ENCODE data around the gene CAMKMT.
A peak's percentile ranks its signal among the peaks of the same experiment; 100 is the strongest.

The CAMKMT gene

DNA sequence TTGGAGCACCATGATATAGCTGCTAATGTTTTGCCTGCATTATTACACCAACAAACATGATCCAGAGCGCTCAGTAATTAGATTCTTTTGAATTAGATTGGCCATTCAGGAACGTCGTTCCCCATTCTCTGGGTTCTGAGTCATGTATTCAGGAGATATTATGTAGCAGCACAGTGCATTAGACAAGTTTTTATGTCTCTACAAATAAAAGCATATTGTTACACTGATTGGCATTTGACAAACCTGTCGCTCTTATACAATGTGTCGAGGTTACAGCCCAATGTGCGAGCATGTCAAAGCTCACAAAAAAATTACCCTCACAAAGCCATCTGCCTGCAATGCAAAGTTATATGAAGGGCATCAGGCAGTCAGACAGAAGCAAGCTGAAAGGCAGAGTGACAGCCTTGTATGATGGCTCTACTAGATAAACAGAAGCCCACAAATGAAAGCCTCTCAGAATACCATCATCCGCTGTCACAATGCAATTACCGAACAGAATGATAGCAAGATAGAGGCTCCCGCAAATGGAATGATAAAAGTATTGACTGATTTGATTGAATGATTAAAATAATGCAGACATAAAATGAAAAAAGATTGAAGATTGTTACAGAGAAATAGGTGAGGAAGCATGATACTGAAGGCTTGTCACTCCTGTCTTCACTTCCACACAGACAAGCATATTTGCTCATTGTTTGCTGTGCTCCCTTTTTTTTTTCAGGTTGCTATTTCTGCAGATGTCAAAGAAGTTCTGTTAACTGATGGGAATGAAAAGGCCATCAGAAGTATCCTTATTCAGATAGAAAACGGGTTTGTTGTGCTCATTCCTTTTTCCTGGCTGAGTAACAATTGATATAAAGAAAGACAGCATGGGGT lies 345.2 kb downstream of the CAMKMT start:
- DNase-seq = peak; percentile 53 to 82

DNA sequence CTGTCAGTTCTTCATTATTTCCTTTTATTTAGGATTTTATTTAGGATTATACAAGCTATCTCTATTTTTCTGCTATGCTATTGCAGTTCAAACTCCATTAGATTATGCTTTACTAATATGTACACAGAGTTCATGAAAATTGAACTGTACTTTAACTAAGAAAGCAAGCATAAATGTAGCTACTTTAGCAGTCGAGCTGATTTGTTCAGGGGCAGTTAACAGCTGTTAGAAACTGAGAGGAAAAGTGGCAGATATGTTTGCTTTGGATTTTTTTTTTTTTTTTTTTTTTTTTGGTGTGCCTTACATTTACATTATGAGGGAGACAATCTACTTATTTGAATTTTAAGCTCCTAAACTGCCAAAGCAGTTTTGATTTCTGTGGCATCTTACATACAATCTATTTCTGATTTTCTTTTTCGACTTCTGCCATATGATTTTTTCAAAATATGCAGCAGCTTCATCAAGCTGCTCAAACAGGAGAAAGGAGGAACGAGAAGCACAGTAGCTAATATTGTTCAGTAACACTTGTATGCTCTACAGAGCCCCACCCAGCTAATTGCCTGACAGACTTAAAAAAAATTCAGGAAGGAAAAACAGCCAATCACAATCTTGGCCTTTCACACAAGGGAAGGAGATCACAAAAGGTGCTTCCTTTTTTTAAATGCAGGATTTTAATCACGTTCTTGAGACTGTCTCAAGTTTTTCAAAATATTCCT lies 346.4 kb downstream of the CAMKMT start:
- peak; percentile 66 to 91 for DNase-seq

DNA sequence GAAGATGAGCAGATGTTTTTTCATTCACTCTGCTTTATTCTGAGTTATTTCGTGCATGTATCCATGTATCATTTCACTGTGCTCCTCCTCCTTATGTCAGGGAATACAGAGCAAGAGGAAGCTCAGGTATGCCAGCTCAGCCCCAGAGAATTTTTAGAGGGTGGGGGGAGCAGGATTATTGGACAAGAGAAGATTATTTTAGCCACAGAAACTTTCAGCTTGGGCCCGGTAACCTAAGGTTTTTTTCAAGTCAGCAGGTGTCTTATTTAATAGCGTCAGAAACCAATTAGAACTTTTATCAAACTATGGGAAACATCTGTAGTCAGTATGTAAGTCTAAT lies 346.9 kb downstream of the CAMKMT start:
- DNase-seq = peak in 1 of 2 experiments; percentile 53

DNA sequence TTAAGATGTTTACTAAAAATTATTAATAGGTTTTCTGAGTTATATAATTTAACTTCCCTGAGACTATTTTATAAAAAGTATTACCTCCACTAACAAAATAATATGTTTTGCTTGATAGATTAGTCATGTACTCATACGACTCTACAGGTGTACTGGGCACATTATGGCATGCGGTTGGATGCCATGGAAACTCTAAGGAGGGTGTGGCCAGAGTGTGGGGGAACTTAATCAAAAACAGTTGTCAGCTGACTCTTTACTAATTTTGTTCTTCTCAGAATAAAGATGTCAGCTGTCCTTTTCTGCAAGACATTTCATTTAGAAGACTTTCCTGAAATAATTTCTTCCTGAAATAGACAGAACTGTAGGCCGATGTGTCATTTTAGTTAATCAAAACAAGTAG lies 351.4 kb downstream of the CAMKMT start:
- peak; percentile 2 to 14 for DNase-seq

DNA sequence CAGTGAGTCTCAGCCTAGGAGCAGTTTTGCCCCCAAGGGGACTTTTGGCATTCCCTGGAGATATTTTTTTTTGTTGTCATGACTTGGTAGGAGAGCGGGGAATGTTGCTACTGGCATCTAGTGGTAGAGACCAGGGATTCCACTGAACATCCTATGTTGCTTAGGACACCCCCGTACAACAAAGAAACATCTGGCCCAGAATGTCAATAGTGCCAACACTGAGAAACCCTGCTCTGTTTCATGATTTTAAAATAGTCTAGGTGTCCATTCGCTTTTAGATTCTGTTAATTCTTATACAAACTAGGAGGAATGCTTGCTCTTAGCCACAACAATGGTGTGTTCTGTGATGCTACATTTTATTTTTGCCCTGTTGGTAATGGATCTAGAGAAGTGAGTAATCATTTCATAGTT lies 353.9 kb downstream of the CAMKMT start:
- DNase-seq = peak; percentile 60 to 84

DNA sequence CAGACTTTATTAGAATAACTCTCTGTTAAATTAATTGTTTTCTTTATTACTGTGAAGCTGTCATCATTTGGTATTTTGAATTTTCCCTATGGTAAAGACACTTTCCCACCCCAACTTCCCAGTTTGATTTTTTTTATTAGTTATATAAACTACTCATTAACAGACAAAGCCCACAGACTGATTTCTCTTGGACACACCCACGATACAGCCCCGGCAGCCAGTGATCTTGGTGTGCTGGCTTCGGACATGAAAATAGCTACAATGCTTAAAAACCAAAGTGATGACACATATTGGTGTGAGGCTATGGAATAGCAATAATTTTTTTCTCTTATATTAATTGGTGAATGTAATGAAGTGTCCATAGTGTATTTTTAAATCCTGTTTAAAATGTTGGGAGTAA lies 354.4 kb downstream of the CAMKMT start:
- DNase-seq = no peak

DNA sequence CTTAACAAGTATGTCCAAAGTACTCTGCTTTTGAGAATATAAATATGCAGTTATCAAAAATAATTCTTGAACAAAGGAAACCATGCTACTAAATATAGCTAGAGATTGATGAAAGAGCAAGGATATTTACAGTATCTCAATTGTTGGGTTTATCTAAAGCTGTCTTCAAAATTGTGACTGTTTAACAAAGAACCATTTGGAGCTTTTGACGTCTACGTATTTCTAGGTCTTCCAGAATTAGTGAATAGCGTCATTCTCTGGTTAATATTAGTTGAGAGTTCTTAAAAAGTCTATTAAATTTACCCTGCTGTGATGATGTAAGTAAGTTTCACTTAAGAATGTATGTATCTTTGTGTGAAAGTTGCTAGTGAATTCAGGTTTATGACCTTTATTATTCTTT lies 356.7 kb downstream of the CAMKMT start:
- no peak for DNase-seq

DNA sequence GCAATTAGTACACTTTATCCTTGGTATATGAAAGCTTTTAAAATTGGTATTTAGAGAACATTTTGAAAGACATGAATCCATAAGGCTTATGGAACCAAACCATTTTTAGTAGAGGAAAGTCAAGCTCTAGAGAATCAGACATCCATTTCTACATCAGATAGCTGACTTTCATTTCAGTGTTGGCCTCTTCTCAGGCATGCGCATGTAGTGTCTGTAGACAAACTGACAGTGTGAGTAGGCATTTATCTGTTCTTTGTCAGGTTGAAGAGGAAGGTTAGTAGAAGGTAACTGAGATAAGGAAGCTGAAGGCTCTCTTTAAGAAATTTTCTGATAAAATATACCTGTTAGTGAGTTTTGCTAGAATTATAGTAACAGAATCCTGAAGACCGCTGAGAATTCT lies 357.8 kb downstream of the CAMKMT start:
- DNase-seq = no peak

DNA sequence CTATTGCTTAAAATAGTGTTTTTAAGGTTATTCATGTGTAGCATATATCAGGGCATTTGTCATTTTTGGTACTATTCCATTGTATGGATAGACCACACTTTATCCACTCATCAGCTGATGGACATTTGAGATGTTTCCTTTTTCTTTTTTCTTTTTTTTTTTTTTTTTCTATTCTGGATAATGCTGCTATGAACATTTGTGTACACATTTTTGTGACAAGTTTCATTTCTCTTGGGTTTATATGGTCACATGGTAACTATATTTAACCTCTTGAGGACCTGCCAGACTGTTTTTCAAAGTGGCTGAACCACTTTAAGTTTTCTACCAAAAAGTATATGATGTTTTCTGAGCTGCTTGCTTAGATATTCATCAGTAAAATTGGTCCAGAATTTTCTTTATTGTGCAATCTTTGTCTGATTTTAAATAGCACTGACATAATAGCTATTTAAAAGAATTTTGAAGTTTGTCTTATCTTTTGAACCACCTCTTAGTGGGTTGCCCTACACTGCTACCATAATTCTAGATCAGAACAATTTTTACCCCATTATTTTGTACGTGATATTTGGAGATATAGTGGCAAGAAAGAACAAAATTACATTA lies 360.4 kb downstream of the CAMKMT start:
- no peak for DNase-seq

DNA sequence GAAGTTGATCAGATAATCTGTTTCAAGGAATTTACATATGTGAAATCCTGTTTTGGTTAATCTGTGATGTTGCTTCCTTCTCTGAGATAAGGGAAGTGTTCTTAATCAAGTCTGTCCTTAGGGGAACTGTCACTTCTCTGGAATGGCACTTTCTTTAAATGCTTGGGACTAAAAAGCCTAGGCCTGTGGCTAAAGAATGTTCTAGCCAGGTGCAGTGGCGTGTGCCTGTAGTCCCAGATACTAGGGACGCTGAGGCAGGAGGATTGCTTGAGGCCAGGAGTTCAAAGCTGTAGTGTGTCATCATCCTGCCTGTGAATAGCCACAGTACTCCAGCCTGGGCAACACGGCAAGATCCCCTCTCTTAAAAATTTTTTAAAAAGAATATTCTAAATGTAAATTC lies 362.2 kb downstream of the CAMKMT start:
- DNase-seq = no peak

DNA sequence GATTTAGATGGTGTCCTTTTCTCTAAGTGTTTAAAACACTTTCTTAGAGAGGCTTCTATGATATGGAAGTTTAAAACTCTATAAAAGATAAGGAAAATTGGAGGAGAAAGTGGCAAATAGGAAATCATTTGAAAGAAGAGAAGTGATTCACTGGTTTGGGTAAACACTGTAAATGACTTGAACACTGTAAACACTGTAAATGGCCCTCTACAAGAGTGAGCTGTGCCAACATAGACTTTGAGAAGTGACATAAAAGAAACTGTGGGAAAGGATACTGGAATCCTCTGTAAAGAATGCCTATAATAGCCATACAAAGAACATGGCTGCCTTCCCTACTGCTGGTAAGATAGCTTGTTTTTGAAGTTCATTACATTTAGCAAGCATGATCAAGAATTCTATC lies 368.8 kb downstream of the CAMKMT start:
- DNase-seq = peak in 1 of 2 experiments; percentile 12

DNA sequence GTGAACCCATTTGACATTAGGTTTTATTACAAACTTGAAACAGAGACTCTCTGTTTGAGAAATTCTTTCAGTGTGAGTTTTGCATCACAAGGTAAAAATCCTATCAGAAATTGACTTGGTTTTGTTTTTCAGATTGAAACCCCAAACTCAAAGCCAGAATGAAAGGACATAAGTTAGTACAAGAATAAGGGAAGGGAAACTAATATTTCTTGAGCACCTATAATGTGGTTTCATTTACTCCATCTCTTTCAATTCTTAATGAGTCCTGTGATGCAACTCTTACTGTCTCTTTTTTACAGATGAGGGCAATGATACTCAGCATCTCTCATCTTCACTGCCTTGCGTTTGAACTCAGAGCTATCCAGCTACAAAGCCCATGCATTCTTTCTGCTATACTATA lies 369.8 kb downstream of the CAMKMT start:
- DNase-seq = no peak

DNA sequence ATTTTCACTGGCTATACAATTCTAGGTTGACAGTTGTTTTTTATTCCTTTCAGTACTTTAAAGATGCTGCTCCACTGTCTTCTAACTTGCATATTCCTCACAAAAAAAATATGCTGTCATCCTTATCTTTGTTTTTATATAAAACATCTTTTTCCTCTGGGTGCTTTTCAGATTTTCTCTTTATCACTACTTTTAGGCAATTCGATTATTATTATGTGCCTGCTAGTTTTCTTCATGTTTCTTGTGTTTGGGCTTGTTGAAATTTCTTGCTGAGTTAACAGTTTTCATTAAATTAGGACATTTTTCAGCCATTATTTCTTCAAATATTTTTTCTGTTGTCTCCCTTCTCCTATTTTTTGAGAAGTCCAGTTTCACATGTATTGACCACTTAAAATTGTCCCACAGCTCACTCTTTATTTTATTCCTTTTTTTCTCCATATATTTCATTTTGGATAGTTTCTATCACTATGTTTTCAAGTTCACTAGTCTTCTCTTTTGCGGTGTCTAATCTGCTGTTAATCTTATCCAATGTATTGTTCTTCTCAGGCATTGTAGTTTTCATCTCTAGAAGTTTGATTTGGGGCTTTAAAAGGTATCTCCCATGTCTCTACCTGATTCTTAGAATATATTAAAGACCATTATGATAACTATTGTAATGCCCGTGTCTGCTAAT lies 374.7 kb downstream of the CAMKMT start:
- no peak for DNase-seq

DNA sequence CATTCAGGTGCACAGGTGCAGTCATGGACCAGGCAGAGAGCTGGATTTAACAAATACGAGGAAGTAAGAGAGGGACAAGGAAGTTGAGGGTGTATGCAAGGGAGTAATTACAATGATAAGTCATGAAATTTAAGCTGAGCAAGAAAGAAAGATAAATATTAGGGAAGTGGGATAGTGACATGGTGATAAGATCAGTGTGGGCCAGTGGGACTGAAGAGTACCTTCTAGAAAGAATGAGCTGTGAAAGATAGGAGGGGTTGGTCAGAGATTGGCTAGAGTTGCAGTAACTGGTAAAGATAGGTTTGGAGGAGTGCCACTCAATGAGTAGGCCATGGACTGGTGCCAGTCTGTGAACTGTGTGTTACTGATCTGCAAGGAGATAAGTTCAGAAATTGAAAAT lies 378.9 kb downstream of the CAMKMT start:
- DNase-seq = no peak

DNA sequence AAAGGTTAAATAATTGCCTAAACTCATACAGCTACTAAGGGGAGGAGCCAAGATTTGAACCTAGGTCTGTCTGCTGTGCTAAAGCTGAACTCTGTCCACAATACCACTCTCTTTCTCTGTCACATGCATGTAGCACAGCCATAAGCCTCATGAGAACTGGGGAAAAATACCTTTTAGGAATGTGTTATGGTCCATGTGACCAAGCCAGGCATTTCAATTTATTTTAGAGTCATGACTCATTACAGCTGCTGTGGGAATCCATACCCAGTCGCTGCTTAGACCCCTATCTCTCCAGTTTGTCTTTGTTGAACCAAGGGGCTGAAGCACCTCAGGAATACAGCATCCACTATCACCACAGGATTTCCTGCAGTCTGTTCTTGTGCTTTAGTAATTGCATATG lies 379.8 kb downstream of the CAMKMT start:
- no peak for DNase-seq

DNA sequence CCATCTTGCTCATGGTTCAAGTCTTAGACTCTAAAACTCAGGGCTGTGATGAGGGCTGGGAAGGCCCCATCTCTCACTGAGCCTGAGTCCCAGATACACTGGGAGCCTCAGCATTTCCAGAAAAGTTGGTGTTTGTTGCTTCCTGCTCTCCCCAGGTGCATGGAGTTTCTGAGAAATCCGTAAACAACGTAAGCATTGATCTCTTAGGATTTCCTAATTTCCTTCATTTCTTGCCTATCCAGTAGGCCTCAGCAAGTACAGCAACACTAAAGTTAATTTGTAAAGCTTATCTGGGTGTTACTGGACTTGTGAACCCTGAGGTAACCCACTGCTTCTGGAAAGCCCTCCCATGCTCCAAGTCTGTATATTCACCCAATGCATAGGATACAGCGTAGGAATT lies 380.3 kb downstream of the CAMKMT start:
- DNase-seq = no peak

DNA sequence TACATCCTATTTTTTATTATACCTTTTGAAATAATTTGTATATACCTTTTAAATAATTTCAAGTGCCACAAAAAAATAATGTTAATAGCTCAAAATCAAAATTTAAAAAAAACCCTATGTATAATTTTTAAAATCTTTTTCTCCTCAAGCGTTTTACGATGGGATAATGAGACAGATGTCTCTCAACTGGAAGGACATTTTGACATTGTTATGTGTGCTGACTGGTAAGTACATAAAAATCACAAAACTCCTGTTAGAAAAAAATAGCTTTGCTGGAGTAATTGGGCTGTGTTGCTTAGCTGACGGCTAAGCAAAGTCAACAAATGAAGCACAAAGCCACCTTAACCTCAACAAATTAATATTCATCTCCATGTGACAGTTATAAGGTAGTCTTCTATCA lies 381.7 kb downstream of the CAMKMT start:
- peak; percentile 8 to 52 for DNase-seq

DNA sequence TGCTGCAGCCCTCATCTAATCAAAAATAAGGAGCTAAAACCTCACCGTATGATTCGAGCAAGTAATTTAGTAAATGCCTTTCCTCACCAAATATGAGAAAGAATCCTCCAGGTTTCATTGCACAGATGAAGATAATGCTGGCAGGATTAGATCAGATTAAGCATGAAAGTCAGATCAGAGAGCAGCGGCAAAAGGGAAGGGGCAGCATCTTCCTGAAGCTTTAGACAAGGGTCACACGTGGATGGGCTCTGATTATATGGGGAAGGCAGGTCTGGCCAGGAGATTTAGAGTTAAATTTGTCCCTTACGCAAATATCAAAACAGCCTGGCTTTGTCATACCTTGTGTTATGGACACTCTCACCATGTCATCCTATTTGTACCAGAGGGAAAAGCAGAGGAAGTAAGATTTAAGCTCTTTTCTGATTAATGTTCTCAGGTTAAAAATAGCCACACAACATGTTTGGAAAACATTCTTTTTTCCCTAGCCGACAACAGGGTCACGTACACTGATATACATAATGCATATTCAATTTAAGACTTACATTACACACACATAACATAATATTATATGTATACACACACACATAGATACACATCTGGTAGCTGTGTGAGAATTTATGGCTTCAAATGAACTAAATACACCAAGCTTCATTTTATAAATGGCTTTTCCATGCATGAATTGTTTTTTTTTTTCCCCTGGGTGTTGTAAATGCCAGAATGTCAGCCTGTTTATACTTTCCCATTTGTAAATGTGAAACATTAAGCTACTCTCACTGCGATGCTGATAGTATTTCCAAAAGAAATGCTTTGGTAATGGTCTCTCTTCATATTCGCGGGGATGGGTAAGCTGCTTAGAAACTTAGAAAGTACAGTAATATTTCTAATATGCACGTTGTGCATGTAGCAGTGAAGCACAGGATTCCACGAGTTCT lies 383.5 kb downstream of the CAMKMT start:
- DNase-seq = no peak

DNA sequence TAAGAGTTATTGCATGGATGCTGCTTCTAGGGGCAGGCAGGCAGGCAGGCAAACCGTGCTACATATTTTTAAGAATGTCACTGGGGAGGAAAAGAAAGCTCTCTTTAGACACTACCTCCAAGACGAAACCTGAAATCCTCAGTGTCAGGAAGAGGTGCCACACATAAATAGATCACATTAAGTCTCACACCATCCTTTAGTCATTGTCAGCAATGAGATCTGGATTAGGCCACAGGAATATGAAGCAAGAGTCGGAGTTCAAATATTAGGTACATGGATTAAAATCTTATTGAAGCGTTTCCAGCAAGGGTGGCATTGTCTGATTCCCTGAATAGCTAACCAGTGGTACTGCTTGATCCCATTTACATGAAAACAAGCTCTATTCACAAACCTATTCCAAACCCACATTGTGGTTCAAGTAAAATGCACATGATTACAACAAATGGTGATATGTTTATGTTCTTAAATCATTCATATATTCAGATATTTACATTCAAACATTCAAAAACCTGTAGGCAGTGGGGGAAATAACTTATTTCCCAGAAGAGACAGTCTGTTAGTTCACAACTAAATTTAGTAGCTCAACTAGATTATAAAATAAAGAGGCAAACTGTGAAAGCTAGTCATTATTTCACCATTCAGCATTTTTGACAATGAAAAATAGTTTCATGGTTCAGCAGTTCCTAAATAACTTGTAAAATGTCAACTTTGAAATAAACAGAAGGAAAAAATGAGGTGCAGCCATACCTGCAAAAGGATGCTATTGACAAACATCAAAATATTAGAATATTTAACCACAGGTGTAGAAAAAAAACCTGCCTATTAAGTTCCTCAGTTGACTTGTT lies 384.4 kb downstream of the CAMKMT start:
- no peak for DNase-seq

DNA sequence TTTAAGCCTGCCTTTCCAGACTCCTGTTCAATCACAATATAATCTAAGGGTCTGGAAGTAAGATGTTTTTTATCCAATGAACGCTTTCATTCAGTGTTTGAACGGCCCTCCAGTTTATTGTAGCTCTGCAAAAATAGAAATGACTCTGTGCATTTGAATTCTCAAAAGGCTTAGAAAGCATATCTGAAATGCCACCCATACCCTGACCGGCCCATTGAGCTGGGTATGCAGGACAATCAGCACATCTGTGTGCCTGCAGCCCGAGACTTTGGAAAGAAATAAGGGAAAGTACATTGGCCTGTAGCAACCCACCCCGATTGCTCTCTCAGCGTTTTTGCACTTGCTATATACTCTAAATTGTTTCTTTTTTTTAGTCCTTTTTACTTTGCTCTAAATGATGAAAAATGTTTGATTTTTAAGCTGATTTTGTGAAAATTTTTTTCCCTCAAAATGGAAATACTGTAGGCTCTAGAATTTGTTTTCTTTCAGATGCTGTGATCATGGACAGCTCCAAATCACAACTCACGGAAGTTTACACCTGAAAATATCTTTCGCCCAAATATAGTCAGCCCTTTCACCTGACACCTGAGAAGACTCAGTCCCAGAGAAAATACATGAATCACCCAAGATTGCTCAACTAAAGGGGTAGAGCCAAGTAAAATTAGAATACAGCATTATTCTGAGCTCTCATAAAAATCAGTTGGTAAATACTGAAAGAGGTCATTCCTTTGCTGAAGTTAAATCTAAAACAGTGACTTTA lies 385.3 kb downstream of the CAMKMT start:
- no peak for DNase-seq

DNA sequence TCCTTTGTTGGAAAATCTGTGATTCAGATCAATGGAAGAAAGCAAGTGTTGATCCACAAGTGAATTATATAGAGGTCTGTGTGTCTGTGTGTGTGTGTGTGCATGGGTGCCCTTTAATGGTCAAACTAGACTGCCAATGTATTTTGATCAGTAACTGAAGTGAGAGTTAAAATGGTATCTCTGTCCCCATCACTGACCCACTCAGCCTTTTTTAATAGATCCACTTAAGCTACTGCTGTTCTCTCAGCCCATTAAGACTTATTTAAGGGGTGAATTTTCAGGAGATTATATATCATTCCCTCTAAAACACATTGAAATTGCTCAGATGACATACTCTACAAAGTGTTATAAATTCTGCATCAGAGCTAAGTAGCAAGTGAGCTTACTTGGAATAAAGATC lies 386.0 kb downstream of the CAMKMT start:
- no peak for DNase-seq
